Activated CD8-positive, alpha-beta memory T cell treated with anti-CD3 and anti-CD28 coated beads, Interleukin-2, amount 50 U/mL, for 48 hours (primary cell): Measurements from ENCODE around the gene TRIP11.
A peak's percentile ranks its signal among the peaks of the same experiment; 100 is the strongest.
"Not testable (repeated sequence)": the region's sequence is repeated elsewhere in the genome, so short reads cannot be mapped to it uniquely, and the experiment has no call there.

Experiments
- DNase-seq: peaks from one replicate; pipeline ENCODE4 v3.0.0-alpha.2; 2020

The TRIP11 gene

GRCh38 chr14:92039719-92040430 lies at the start of gene TRIP11:
Gene TRIP11 (minus strand): TSS chr14:92040059. CDS start chr14:92039685, 374 bp downstream.
- DNase-seq = peak; percentile 96

GRCh38 chr14:92088494-92088893 lies 48.6 kb upstream of the TRIP11 start:
- no peak for DNase-seq

- no peak for DNase-seq
Measured at GRCh38 chr14:92074555-92074954, 34.7 kb upstream of the TRIP11 start.

- DNase-seq = no peak
Measured at GRCh38 chr14:92058006-92058917, 18.4 kb upstream of the TRIP11 start.

GRCh38 chr14:92049781-92050180 lies 9.9 kb upstream of the TRIP11 start:
- no peak for DNase-seq

- DNase-seq = not testable (repeated sequence)
Measured at GRCh38 chr14:92049221-92049620, 9.4 kb upstream of the TRIP11 start.

GRCh38 chr14:92045904-92046303 lies 6.0 kb upstream of the TRIP11 start:
- DNase-seq = not testable (repeated sequence)

GRCh38 chr14:92041766-92042165 lies 1.9 kb upstream of the TRIP11 start:
- peak; percentile 22 for DNase-seq

- DNase-seq = peak; percentile 45
Measured at GRCh38 chr14:92041203-92041602, 1.3 kb upstream of the TRIP11 start.

- DNase-seq = peak; percentile 54
Measured at GRCh38 chr14:92040431-92041051, 682 bp upstream of the TRIP11 start.

GRCh38 chr14:92039063-92039718 lies 668 bp downstream of the TRIP11 start:
- DNase-seq = no peak

- no peak for DNase-seq
Measured at GRCh38 chr14:92037989-92038388, 1.9 kb downstream of the TRIP11 start.

- DNase-seq = no peak
Measured at GRCh38 chr14:92035890-92036289, 4.0 kb downstream of the TRIP11 start.

GRCh38 chr14:92033906-92034687 lies 5.8 kb downstream of the TRIP11 start:
- DNase-seq = no peak

- DNase-seq = no peak
Measured at GRCh38 chr14:92033433-92033832, 6.4 kb downstream of the TRIP11 start.

GRCh38 chr14:92026548-92027190 lies 13.2 kb downstream of the TRIP11 start:
- no peak for DNase-seq

GRCh38 chr14:92022036-92022435 lies 17.8 kb downstream of the TRIP11 start:
- no peak for DNase-seq

GRCh38 chr14:92021523-92021922 lies 18.3 kb downstream of the TRIP11 start:
- no peak for DNase-seq

- no peak for DNase-seq
Measured at GRCh38 chr14:92014040-92014439, 25.8 kb downstream of the TRIP11 start.

GRCh38 chr14:92012121-92012748 lies 27.6 kb downstream of the TRIP11 start:
- DNase-seq = no peak

- no peak for DNase-seq
Measured at GRCh38 chr14:92010644-92011043, 29.2 kb downstream of the TRIP11 start.
